ENCODE data around the gene CLP1. TPM values are rescaled to one million over a fixed set of nuclear protein-coding genes. Genes with fewer than 3 reads are reported as not detected.
A peak's percentile ranks its signal among the peaks of the same experiment; 100 is the strongest.

CLP1 gene
- total RNA-seq, 1 donor from 2014 or later: 12.6 TPM

DNA sequence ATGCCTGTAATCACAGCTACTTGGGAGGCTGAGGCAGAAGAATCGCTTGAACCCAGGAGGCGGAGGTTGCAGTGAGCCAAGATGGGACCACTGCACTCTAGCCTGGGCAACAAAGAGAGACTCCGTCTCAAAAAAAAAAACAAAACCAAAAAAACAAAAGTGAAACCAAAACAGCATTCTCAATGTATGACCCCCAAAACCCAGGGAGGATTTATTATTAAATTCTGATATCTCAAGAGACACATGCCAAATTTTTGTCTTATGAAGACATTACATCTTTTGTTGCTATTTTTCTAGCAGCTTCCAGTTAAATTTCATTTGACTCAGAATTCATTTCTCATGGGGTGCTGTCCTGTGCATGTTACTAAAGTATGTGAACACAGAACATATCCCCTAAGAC lies 4.9 kb upstream of the CLP1 start:
- peak overlapping the region; percentile 33 for H3K4me3 Mint-ChIP-seq (ENCODE audit: unreplicated experiment)
- no peak overlapping the region for H3K27ac Mint-ChIP-seq (ENCODE audit: unreplicated experiment)
- no peaks in the 10 kb centered on the region for H3K9me3 Mint-ChIP-seq (ENCODE audit: unreplicated experiment)
- TF ChIP-seq, protein P1, sequence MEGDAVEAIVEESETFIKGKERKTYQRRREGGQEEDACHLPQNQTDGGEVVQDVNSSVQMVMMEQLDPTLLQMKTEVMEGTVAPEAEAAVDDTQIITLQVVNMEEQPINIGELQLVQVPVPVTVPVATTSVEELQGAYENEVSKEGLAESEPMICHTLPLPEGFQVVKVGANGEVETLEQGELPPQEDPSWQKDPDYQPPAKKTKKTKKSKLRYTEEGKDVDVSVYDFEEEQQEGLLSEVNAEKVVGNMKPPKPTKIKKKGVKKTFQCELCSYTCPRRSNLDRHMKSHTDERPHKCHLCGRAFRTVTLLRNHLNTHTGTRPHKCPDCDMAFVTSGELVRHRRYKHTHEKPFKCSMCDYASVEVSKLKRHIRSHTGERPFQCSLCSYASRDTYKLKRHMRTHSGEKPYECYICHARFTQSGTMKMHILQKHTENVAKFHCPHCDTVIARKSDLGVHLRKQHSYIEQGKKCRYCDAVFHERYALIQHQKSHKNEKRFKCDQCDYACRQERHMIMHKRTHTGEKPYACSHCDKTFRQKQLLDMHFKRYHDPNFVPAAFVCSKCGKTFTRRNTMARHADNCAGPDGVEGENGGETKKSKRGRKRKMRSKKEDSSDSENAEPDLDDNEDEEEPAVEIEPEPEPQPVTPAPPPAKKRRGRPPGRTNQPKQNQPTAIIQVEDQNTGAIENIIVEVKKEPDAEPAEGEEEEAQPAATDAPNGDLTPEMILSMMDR (IDR thresholded peaks at IDR 0.05): no peak
- peaks cover 38% of the 10 kb centered on the region for H3K4me1 Mint-ChIP-seq (ENCODE audit: unreplicated experiment)
- H3K36me3 Mint-ChIP-seq (ENCODE audit: unreplicated experiment): no peaks in the 10 kb centered on the region
- H3K27me3 Mint-ChIP-seq (ENCODE audit: unreplicated experiment): peaks cover 42% of the 10 kb centered on the region
- no peak for DNase-seq (ENCODE audit: extremely low spot score, unreplicated experiment)

DNA sequence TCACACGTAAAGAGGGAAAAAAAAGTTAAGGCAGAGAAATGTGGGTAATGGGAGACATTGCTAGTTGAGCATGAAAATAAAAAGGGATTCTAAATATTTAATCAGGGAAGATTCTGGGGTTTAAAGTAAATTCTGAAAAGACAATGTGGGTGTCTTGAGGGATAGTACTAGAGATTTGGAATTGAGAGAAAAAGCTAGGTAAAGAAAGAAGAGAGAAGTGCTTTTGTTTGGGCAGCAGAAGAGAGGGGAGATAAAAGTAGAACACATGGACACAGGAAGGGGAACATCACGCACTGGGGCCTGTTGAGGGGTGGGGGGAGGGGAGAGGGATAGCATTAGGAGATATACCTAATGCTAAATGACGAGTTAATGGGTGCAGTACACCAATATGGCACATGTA lies 4.4 kb upstream of the CLP1 start:
- no peak for DNase-seq (ENCODE audit: extremely low spot score, unreplicated experiment)
- H3K9me3 Mint-ChIP-seq (ENCODE audit: unreplicated experiment): no peaks in the 10 kb centered on the region
- H3K27ac Mint-ChIP-seq (ENCODE audit: unreplicated experiment): no peak overlapping the region
- TF ChIP-seq, protein P1 (IDR thresholded peaks at IDR 0.05): no peak
- no peak overlapping the region for H3K4me3 Mint-ChIP-seq (ENCODE audit: unreplicated experiment)
- H3K27me3 Mint-ChIP-seq (ENCODE audit: unreplicated experiment): peaks cover 37% of the 10 kb centered on the region
- H3K36me3 Mint-ChIP-seq (ENCODE audit: unreplicated experiment): no peaks in the 10 kb centered on the region
- H3K4me1 Mint-ChIP-seq (ENCODE audit: unreplicated experiment): peaks cover 37% of the 10 kb centered on the region

DNA sequence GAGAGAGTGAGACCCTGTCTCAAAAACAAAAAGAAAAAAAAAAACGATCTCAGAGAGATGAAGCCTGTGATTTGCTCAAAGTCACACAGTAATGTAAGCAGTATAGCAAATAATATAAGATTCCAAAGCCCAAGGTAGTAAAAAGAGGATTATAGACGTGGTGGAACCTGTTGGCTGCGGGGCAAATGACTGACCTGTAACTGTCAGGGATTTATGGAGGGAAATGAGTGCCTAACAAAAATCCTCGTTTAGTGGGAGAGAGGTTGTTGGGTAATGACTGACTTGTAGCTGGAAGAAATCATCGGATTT lies 723 bp upstream of the CLP1 start:
- H3K4me3 Mint-ChIP-seq (ENCODE audit: unreplicated experiment): peak overlapping the region; percentile 98
- peaks cover 9% of the 10 kb centered on the region for H3K36me3 Mint-ChIP-seq (ENCODE audit: unreplicated experiment)
- DNase-seq (ENCODE audit: extremely low spot score, unreplicated experiment): no peak
- H3K9me3 Mint-ChIP-seq (ENCODE audit: unreplicated experiment): no peaks in the 10 kb centered on the region
- H3K4me1 Mint-ChIP-seq (ENCODE audit: unreplicated experiment): peaks cover 21% of the 10 kb centered on the region
- peaks cover 5% of the 10 kb centered on the region for H3K27me3 Mint-ChIP-seq (ENCODE audit: unreplicated experiment)
- TF ChIP-seq, protein P1 (IDR thresholded peaks at IDR 0.05): no peak
- peak overlapping the region; percentile 91 for H3K27ac Mint-ChIP-seq (ENCODE audit: unreplicated experiment)

DNA sequence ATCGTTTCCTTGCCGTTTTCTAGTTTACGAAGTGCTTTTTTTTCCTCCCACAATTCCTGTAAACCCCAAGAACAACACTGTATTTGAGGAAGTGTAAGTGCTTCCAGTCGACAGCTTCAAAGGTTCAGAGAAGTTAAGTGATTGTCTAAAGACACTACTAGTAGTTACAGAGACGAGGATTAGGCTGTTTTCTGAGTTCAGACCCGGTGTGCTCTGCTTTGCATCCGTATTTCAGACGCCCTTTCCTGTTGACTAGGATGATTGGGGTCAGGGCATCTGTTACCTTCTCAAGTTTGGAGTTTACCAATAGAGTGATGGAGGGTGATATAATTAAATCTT lies 430 bp downstream of the CLP1 start:
- TF ChIP-seq, protein P1 (IDR thresholded peaks at IDR 0.05): no peak
- Mint-ChIP-seq H3K27me3 (ENCODE audit: unreplicated experiment) (peaks cover 2% of the 10 kb centered on the region), H3K4me1 (ENCODE audit: unreplicated experiment) (peaks cover 16% of the 10 kb centered on the region), H3K4me3 (ENCODE audit: unreplicated experiment) (peak overlapping the region; percentile 98), H3K36me3 (ENCODE audit: unreplicated experiment) (peaks cover 13% of the 10 kb centered on the region), H3K27ac (ENCODE audit: unreplicated experiment) (peak overlapping the region; percentile 91), H3K9me3 (ENCODE audit: unreplicated experiment) (no peaks in the 10 kb centered on the region)
- no peak for DNase-seq (ENCODE audit: extremely low spot score, unreplicated experiment)

DNA sequence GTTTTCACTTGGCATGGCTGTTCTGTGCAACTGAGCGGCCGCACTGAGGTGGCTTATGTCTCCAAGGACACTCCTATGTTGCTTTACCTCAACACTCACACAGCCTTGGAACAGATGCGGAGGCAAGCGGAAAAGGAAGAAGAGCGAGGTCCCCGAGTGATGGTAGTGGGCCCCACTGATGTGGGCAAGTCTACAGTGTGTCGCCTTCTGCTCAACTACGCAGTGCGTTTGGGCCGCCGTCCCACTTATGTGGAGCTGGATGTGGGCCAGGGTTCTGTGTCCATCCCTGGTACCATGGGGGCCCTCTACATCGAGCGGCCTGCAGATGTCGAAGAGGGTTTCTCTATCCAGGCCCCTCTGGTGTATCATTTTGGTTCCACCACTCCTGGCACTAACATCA lies 2.1 kb downstream of the CLP1 start:
- TF ChIP-seq, protein P1 (IDR thresholded peaks at IDR 0.05): no peak
- no peaks in the 10 kb centered on the region for H3K27me3 Mint-ChIP-seq (ENCODE audit: unreplicated experiment)
- H3K4me3 Mint-ChIP-seq (ENCODE audit: unreplicated experiment): no peak overlapping the region
- no peak for DNase-seq (ENCODE audit: extremely low spot score, unreplicated experiment)
- no peak overlapping the region for H3K27ac Mint-ChIP-seq (ENCODE audit: unreplicated experiment)
- no peaks in the 10 kb centered on the region for H3K9me3 Mint-ChIP-seq (ENCODE audit: unreplicated experiment)
- peaks cover 14% of the 10 kb centered on the region for H3K4me1 Mint-ChIP-seq (ENCODE audit: unreplicated experiment)
- H3K36me3 Mint-ChIP-seq (ENCODE audit: unreplicated experiment): peaks cover 13% of the 10 kb centered on the region
